ENCODE results near the gene RRAGD. TPM values are rescaled to one million over a fixed set of nuclear protein-coding genes. Genes with fewer than 3 reads are reported as not detected.

Gene RRAGD
- total and polyA plus RNA-seq, 12 donors = 18.1 to 130 (median 115) TPM

GRCh38 chr6:89375427-89376267 lies 36.4 kb downstream of the RRAGD start:
- intact Hi-C loops (cut with DNase I) = loop anchor here in 2 of 10 donors (5.0 to 10.0 kb wide), 2 partner anchors 37 to 239 kb away; partner anchors contain the start of gene RRAGD (in 2 of the 2)

DNA sequence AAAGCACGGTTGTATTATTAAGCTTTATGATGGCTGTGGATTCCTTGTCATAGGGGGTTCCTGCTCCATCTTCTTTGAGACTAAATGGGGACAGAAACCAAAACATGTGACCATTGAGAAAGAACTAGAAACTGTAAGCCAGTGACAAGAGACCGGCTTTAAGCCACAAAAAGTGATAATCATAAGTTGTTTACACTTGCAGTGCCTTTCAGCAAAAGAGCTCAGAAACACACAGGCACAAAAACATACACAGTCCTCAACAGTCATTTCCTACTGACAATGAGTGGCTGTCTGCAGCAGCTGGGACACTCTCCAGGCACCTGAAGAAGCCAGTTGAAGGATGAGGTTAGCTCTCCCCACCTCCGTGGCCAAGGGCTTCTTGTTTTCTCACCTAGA lies 39.6 kb downstream of the RRAGD start:
- DNase-seq (no peak), ATAC-seq (no peak)
- Histone ChIP-seq H3K27ac (peak overlapping the region in 6 of 10 donors; percentile 2 to 48 (median 24)), H3K4me1 (peaks cover 0 to 37% (median 30%) of the 10 kb centered on the region in 9 donors), H3K27me3 (no peaks in the 10 kb centered on the region), H3K9me3 (no peaks in the 10 kb centered on the region), H3K4me3 (no peak overlapping the region), H3K36me3 (peaks cover 0 to 12% (median 0%) of the 10 kb centered on the region in 9 donors)
- TF ChIP-seq, protein P1, sequence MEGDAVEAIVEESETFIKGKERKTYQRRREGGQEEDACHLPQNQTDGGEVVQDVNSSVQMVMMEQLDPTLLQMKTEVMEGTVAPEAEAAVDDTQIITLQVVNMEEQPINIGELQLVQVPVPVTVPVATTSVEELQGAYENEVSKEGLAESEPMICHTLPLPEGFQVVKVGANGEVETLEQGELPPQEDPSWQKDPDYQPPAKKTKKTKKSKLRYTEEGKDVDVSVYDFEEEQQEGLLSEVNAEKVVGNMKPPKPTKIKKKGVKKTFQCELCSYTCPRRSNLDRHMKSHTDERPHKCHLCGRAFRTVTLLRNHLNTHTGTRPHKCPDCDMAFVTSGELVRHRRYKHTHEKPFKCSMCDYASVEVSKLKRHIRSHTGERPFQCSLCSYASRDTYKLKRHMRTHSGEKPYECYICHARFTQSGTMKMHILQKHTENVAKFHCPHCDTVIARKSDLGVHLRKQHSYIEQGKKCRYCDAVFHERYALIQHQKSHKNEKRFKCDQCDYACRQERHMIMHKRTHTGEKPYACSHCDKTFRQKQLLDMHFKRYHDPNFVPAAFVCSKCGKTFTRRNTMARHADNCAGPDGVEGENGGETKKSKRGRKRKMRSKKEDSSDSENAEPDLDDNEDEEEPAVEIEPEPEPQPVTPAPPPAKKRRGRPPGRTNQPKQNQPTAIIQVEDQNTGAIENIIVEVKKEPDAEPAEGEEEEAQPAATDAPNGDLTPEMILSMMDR (IDR thresholded peaks at IDR 0.05) = no peak
- 50 to 52% methylated on average over 3 of the region's 3 CpGs for WGBS, 2 donors
- intact Hi-C loops (cut with DNase I) = loop anchor here in 7 of 10 donors (5.0 to 10.0 kb wide), 3 partner anchors 40 to 390 kb away; partner anchors contain the start of gene RRAGD (in 5 of the 7)

More at GRCh38 chr6:89375427-89376267, 36.4 kb downstream of the RRAGD start:
- Histone ChIP-seq H3K9me3 (no peaks in the 10 kb centered on the region), H3K36me3 (peaks cover 0 to 12% (median 0%) of the 10 kb centered on the region in 9 donors), H3K27me3 (no peaks in the 10 kb centered on the region), H3K4me3 (no peak overlapping the region), H3K27ac (peak overlapping the region in 4 of 10 donors; percentile 17 to 29 (median 24)), H3K4me1 (peaks cover 0 to 39% (median 11%) of the 10 kb centered on the region in 9 donors)
- TF ChIP-seq, protein P1 (IDR thresholded peaks at IDR 0.05) = peak in 5 of 9 donors; percentile 20 to 37 (median 31)
- ATAC-seq (peak in 7 of 8 donors; percentile 30 to 77 (median 67)), DNase-seq (peak; percentile 21 to 35)
- 61 to 67% methylated on average over 6 of the region's 6 CpGs for WGBS, 2 donors

- Histone ChIP-seq H3K36me3 (peaks cover 0 to 7% (median 0%) of the 10 kb centered on the region in 9 donors), H3K27me3 (no peaks in the 10 kb centered on the region), H3K9me3 (no peaks in the 10 kb centered on the region), H3K27ac (peak overlapping the region in 6 of 10 donors; percentile 2 to 48 (median 24)), H3K4me1 (peaks cover 0 to 37% (median 30%) of the 10 kb centered on the region in 9 donors), H3K4me3 (no peak overlapping the region)
- TF ChIP-seq, protein P1 (IDR thresholded peaks at IDR 0.05) = peak; percentile 82 to 99 (median 96)
- intact Hi-C loops (cut with DNase I) = loop anchor here in 8 of 10 donors (2.0 to 10.0 kb wide), 5 partner anchors 40 to 390 kb away; partner anchors contain the start of gene RRAGD (in 5 of the 8)
- ATAC-seq (peak; percentile 82 to 93 (median 88)), DNase-seq (peak; percentile 73 to 76)
- 27 to 31% methylated on average over 8 of the region's 8 CpGs for WGBS, 2 donors
These were observed 40.1 kb downstream of the RRAGD start for GRCh38 chr6:89371849-89372505.

DNA sequence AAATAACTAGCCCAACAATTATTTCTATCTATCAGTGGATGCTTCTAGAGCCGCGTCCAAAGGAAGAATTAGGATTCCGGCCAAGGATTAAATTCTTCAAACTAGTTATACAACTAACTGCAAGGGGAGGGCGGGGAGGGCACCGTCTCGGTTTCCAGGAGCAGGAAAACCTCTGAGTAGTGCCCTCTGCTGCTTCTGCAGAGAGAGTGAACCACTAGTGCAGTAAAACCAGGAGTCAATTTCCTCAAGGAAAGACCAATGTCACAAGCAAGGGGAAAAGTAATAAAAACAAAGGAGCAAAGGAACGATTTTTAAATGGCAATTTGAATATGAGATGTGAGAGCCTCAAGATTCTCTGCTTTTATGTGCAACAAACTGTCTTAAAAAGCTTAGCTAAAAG lies 43.1 kb downstream of the RRAGD start:
- H3K4me3 ChIP-seq = no peak overlapping the region
- intact Hi-C loops (cut with DNase I) = loop anchor here in 8 of 10 donors (1.0 to 10.0 kb wide), 9 partner anchors 57 to 387 kb away; partner anchors contain the start of gene SRSF12 (in 1 of the 8)
- peaks cover 0 to 5% (median 0%) of the 10 kb centered on the region in 9 donors for H3K36me3 ChIP-seq
- DNase-seq = peak; percentile 47 to 71
- ATAC-seq = peak; percentile 49 to 84 (median 78)
- TF ChIP-seq, protein P1 (IDR thresholded peaks at IDR 0.05) = peak; percentile 24 to 83 (median 57)
- whole genome bisulfite sequencing, 2 donors = 2 to 4% methylated on average over 7 of the region's 7 CpGs
- H3K27me3 ChIP-seq = no peaks in the 10 kb centered on the region
- peaks cover 0 to 46% (median 35%) of the 10 kb centered on the region in 9 donors for H3K4me1 ChIP-seq
- no peaks in the 10 kb centered on the region for H3K9me3 ChIP-seq
- H3K27ac ChIP-seq = peak overlapping the region in 4 of 10 donors; percentile 9 to 45 (median 42)
